GM19455 (cell line): ENCODE data around the gene KL.

ENCODE experiments used
- ATAC-seq: cut with Tn5 transposase; IDR thresholded peaks from one replicate; pipeline ENCODE4 v1.9.1; 2021; ENCODE audit not compliant: unreplicated experiment

KL gene

DNA sequence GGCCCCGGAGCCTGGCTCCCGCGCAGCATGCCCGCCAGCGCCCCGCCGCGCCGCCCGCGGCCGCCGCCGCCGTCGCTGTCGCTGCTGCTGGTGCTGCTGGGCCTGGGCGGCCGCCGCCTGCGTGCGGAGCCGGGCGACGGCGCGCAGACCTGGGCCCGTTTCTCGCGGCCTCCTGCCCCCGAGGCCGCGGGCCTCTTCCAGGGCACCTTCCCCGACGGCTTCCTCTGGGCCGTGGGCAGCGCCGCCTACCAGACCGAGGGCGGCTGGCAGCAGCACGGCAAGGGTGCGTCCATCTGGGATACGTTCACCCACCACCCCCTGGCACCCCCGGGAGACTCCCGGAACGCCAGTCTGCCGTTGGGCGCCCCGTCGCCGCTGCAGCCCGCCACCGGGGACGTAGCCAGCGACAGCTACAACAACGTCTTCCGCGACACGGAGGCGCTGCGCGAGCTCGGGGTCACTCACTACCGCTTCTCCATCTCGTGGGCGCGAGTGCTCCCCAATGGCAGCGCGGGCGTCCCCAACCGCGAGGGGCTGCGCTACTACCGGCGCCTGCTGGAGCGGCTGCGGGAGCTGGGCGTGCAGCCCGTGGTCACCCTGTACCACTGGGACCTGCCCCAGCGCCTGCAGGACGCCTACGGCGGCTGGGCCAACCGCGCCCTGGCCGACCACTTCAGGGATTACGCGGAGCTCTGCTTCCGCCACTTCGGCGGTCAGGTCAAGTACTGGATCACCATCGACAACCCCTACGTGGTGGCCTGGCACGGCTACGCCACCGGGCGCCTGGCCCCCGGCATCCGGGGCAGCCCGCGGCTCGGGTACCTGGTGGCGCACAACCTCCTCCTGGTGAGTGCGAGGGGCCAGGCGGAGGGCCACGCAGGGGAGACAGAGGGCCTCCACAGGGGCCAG, at the start of gene KL:
KL (plus strand) TSS at position 10 of the 909 bp plus-strand sequence; CDS start at position 28, 18 bp downstream.
- ATAC-seq: peak; percentile 32

GRCh38 chr13:32967584-32968182, 48.5 kb upstream of the KL start:
- no peak for ATAC-seq

DNA sequence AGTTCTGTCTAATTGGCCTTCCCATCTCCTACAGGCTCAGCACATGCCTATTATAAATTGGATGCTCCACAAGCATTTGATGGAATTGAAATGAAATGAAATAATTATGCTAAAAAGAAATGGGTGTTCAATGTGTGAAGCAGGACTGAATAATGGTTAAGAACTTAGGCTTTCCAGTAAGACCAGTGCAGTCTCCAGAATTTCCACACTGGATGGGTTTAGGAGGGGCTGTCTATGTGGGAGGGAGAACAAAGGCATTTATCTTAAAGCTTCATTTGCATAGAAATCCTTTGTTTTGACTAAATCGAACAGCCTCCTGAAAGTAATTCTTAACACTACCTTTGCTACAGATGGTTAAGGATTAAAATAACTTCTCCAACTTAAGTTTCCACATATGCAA, 47.9 kb upstream of the KL start:
- ATAC-seq: no peak

GRCh38 chr13:32968793-32969192, 47.4 kb upstream of the KL start:
- ATAC-seq: no peak

DNA sequence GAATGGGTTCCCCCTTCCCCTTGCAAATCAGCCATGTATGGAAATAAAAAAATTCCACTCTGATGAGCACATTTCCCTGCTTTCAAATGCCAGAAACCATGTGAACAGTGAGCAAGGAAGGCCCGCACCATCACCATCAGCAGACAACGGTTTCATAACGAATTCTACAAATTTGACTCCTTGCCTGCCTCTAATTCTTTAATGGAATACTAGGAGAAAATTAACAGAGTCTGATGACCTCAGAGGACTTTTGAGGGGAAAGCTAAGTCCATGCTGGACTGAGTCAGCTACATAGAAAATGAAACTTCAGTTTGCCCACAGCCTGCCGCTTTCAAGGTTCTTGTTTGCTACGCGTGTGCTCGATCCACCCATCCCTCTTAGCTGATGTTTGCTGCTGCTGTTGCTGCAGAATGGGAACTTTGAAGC, 46.7 kb upstream of the KL start:
- peak; percentile 71 for ATAC-seq

DNA sequence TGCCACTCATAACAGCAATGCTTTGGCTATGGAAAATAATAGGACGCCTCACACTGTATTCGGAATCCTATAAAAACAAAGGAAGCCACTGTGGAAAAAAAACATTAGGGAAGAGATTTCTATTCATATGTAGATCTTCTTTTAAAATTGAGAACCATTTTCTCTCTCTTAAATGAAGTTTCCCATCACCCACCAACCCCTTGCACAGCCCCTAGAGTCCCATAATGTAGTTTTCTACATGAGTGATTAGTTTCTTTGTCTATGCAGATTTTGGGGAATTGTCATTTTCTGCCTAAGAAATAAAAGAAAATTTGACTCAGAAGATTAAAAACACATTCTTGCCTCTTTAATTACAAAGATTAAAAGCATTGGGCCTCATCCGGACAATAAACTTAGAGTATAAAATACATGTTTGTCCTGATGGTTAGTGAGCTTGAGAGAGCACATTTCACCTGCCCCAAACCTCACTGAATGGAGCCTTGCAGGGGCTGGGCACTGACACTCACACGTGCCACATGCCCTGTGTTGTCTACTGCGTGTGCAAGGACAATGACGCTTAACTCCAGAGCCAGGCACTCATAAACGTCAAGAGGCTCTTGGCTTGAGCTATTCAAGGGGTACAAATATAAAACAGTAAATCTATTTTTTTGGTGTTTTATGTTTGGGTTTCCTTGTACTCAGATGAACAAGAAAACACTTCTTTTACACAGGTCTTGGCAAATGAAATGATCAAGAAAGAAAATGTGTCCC, 40.0 kb upstream of the KL start:
- ATAC-seq: no peak

- ATAC-seq: no peak
Measured at GRCh38 chr13:32976912-32977311, 39.3 kb upstream of the KL start.

DNA sequence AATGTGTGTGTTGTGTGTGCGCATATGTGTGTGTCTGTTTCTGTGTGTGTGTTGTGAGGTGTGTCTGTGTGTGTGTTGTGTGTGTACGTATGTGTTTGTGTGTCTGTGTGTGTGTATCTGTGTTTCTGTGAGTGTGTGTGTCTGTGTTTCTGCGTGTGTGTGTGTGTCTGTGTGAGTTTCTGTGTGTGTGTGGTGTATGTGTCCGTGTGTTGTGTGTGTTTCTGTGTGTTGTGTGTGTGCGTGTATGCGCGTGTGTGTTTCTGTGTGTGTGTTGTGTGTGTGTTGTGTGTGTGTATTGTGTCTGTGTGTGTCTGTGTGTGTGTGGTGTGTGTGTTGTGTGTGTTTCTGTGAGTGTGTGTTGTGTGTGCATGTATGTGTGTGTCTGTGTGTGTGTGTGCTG, 38.9 kb upstream of the KL start:
- no peak for ATAC-seq

DNA sequence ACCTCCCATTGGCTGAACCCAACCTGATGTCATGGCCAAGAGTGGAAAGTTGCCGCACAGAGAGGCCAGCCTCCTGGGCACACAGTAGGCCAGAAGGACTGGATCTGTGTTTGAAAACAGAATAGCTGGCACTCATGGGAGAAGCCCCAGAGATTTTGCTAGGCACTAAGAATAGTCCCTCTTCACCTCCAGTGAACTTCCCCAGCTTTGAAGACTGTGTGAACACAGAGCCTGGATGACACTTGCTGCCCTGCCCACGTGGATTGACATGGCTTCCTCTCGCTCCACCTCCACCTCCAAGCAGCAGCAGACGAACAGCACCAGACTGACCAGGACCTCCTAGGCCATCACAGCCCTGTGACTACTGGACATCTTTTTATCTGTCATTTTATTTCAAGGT, 37.9 kb upstream of the KL start:
- no peak for ATAC-seq

DNA sequence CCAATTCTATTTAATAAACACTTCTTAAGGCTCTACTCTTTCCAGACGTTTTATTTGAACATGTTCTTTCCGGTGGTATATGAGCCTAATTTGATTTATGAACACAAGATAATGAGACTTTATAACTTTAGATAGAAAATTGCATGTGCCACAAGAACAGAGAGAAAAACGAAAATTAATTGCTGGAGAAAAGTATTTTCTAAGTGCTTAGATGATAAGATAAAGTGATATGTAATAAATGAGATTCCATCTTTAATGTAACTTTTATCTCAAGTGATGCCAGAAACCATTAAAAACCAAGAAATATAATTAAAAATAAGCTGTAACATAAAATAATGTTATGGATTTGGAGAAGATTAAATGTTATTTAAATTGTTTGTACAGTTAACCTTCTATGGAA, 33.2 kb upstream of the KL start:
- ATAC-seq: no peak

DNA sequence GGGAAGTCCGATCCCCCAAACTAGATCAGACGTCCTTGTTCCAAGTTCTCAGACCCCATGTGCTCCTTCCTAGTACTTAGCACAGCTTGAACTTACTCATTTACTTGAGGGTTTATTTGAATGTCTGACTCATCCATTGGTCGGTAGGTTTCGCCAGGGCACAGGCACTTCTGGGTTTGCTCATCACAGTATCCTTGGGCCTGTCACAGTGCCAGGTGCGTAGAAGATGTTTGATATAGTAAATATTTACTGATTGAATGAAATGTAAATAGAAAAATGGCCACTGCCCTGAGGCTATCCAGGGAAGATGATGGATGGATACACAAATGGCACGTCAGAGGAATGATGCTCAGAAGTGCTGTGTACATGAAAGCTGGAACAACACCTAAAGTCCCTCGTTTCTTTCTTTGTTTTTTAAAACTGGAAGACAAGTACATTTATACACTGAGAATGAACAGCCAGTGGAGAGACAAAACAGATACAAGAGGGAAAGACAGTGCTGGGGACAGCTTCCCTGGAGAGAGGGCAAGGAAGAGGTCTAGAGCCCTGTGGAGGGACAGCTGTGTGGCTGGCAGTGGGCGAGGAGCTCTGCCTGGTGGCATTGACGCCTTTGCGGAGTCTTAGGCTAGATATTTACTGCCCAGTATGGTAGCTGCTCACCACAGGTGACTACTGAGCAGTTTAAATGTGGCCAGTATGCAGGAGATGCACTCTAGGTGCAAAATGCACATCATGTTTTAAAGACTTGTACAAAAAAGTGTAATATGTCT, 31.2 kb upstream of the KL start:
- no peak for ATAC-seq

DNA sequence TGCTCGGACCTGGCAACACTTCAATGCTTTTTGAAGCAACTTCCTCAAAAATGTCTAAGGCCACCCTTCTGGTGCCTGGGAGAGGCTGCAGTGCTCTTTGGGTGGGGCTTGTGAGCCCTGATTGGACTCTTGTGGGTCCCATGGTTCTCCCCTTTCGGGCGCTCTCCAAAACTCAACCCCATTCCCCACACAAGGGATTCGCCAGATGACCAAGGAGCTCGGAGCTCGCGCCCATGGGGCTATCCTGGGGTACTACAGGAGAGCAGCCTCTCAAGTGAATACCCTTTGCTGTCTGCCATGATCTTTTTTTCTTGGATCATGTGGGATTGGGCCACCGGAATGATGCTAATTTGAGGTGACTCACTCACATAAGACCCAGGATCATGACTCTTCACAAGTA, 29.7 kb upstream of the KL start:
- no peak for ATAC-seq

DNA sequence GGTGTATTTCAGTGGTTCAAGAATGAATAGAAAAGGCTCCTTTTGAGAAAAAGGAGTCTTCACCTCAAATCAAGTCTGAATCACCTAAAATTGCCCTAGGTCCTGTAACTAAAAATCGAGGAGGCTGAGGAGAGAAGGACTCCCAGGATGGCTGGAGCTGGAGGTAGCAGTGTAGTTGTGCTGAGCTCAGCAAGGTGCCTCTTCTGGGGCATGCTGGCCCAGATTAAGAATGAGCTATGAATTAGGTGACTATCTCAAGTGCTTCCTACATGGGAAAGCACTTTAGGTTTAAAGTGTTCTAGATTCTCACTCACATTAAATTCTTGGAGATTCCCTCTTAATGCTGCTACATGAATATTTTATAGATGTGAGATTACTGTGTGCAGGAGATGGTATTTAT, 28.8 kb upstream of the KL start:
- ATAC-seq: no peak

DNA sequence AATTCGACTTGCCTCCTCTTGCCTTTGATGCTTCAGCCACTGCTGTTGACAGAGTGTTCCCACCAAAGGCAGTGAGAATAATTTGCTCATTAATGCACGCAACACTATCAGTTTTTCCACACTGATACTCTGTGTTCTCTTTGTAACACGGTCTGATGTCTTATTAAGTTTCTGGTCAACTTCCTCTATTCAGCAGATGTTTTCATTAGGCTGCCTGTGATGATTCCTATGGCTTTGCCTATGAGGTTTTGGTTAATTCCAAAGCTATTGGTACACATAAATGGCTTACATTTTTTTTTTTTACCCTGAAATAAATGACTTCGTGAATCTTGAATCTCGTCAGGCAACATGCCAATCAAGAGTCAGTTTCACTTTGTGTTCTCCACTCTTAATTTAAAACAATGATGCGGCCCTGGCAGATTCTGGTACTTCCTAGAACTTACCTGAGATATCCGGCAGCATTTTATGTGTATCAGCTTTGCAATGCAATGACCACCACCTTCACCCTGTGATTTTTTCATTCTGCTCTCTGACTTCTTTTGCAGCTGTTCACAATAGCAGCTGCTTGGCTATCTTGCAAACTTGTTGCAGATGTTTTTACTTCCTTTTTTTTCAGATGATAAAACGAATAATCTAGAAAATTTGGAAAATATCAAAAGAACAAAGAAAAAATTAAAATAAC, 27.5 kb upstream of the KL start:
- ATAC-seq: no peak

- ATAC-seq: no peak
Measured at GRCh38 chr13:32989290-32989667, 26.9 kb upstream of the KL start.

- ATAC-seq: no peak
Measured at GRCh38 chr13:32989942-32990341, 26.3 kb upstream of the KL start.

GRCh38 chr13:32993145-32993544, 23.1 kb upstream of the KL start:
- ATAC-seq: no peak

DNA sequence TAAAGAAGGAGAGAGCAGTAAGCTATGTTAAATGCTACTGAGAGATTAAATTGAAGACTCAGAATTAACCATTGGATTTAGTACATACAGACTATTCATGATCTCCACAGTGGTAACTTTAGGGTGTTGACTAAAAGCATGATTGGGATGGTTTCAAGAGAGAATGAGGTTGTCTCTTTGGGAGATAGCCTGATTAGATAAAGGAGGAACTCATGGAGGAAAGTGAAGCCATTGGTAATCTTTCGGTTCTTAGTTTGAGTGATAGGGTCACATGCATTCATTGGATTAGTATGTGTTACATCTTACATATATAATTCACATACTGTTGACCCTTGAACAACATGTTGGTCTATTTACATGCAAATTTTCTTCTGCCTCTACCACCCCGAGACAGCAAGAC, 18.8 kb upstream of the KL start:
- ATAC-seq: no peak

GRCh38 chr13:32998966-32999365, 17.3 kb upstream of the KL start:
- ATAC-seq: no peak

GRCh38 chr13:33000365-33000764, 15.9 kb upstream of the KL start:
- no peak for ATAC-seq
